Endothelial cell of umbilical vein (primary cell): ENCODE measurements around the gene TRERF1. TPM values are rescaled to one million over a fixed set of nuclear protein-coding genes. Genes with fewer than 3 reads are reported as not detected.

Experiments
- BruUV-seq: library from RNA; stranded (reverse); fragments of 400-500 nt; replicated peaks from 2 replicates; lab custom pipeline; 2021; lab: Mats Ljungman, UMichigan
- CTCF ChIA-PET: fragments of 300-600, 350-600 bp; sonication (Branson Sonifier 250); formaldehyde crosslinking; loops from one replicate; lab custom pipeline; 2021; ENCODE audit warnings: antibody characterized with exemption, inconsistent platforms; lab: Charles Lee
- POLR2A ChIA-PET: fragments of 300-600, 350-600 bp; sonication (Branson Sonifier 250); formaldehyde crosslinking; loops from one replicate; lab custom pipeline; 2021; ENCODE audit warnings: antibody characterized with exemption, inconsistent platforms; lab: Charles Lee
- DNase-seq: peaks from one replicate; pipeline ENCODE4 v3.0.0-alpha.2; 2011; ENCODE audit warnings: low read depth, low spot score
- FAIRE-seq: peaks from 2 replicates; lab custom pipeline; 2011; peaks lifted over from hg19 to GRCh38; lab: Jason Lieb, UNC
- H2AFZ ChIP-seq: 2 replicates; pipeline ENCODE4 v1.6.0; 2012; ENCODE audit warnings: low read depth, low read length, control low read depth, inconsistent platforms
- H3K27ac ChIP-seq: 2 replicates; pipeline ENCODE4 v1.5.1; 2011; ENCODE audit warnings: low read depth, mild to moderate bottlenecking, control low read depth, low read length, moderate library complexity; ENCODE audit not compliant: insufficient read depth
- H3K27me3 ChIP-seq, 2 experiments: 2 replicates each; pipeline versions ENCODE4 v1.6.0 to v1.6.1; 2011; ENCODE audit warnings: low read length in 2 of 2, mixed read lengths in 1 of 2; ENCODE audit not compliant: control insufficient read depth in 2 of 2, insufficient read depth in 2 of 2
- H3K36me3 ChIP-seq, 2 experiments: 2 replicates in 1 of 2; 3 replicates in 1 of 2; pipeline ENCODE4 v1.5.1; 2011; ENCODE audit warnings: low read length in 2 of 2, mild to moderate bottlenecking in 1 of 2, moderate library complexity in 1 of 2; ENCODE audit not compliant: control insufficient read depth in 2 of 2, insufficient read depth in 2 of 2; ENCODE audit errors: extremely low read depth in 1 of 2
- H3K4me1 ChIP-seq: 3 replicates; pipeline ENCODE4 v1.5.1; 2011; ENCODE audit warnings: mild to moderate bottlenecking, low read length; ENCODE audit not compliant: control insufficient read depth, insufficient read depth; ENCODE audit errors: extremely low read depth
- H3K4me2 ChIP-seq: 2 replicates; pipeline ENCODE4 v1.6.1; 2011; ENCODE audit warnings: low read length, control low read depth, mixed read lengths; ENCODE audit not compliant: insufficient read depth
- H3K4me3 ChIP-seq, 3 experiments: fragments of 200-600 bp in 1 of 3; sonication (generic), shearing (Covaris generic) in 1 of 3; replicated peaks in 1 of 3; 2 replicates each; pipeline ENCODE4 v1.5.1; 2011 to 2016; ENCODE audit warnings: control low read depth in 3 of 3, low read length in 3 of 3, mild to moderate bottlenecking in 2 of 3, inconsistent platforms in 1 of 3, low read depth in 1 of 3, moderate library complexity in 1 of 3; ENCODE audit not compliant: insufficient read depth in 1 of 3
- H3K79me2 ChIP-seq: 2 replicates; pipeline ENCODE4 v1.6.0; 2012; ENCODE audit warnings: low read length, inconsistent platforms; ENCODE audit not compliant: control insufficient read depth, insufficient read depth
- H3K9ac ChIP-seq: replicated peaks from 2 replicates; pipeline ENCODE3; 2011; ENCODE audit warnings: low read length, control low read depth; ENCODE audit not compliant: insufficient read depth; ENCODE audit errors: extremely low read depth
- H3K9me1 ChIP-seq: replicated peaks from 3 replicates; pipeline ENCODE4 v1.6.0; 2011; ENCODE audit warnings: mild to moderate bottlenecking, low read length; ENCODE audit not compliant: control insufficient read depth, insufficient read depth; ENCODE audit errors: extremely low read depth
- H3K9me3 ChIP-seq: replicated peaks from 2 replicates; pipeline ENCODE4 v1.5.1; 2012; ENCODE audit warnings: low read length, inconsistent platforms; ENCODE audit not compliant: control insufficient read depth, insufficient read depth
- H4K20me1 ChIP-seq: replicated peaks from 2 replicates; pipeline ENCODE3; 2011; ENCODE audit warnings: mild to moderate bottlenecking, low read length; ENCODE audit not compliant: control insufficient read depth, insufficient read depth; ENCODE audit errors: extremely low read depth
- CTCF ChIP-seq, 2 donors: IDR thresholded peaks; 1 replicate in 1 of 2; 2 replicates in 1 of 2; pipeline ENCODE4 v1.5.1; 2011; ENCODE audit warnings: low read length in 2 of 2, mild to moderate bottlenecking in 2 of 2, moderate library complexity in 2 of 2, control low read depth in 1 of 2, inconsistent platforms in 1 of 2, low read depth in 1 of 2; ENCODE audit not compliant: insufficient read depth in 1 of 2; ENCODE audit errors: extremely low read depth in 1 of 2
- FOS ChIP-seq: IDR thresholded peaks from 2 replicates; pipeline ENCODE4 v1.6.1; 2011; ENCODE audit warnings: mild to moderate bottlenecking, low read length, moderate library complexity, borderline replicate concordance; ENCODE audit not compliant: insufficient read depth
- GATA2 ChIP-seq: IDR thresholded peaks from 2 replicates; pipeline ENCODE4 v1.7.0; 2011; ENCODE audit warnings: low read depth, mild to moderate bottlenecking, moderate library complexity, mixed read lengths, low read length; ENCODE audit not compliant: insufficient read length, insufficient read depth
- MAX ChIP-seq: IDR thresholded peaks from 2 replicates; pipeline ENCODE4 v1.6.1; 2011; ENCODE audit not compliant: insufficient read depth, insufficient read length
- POLR2A ChIP-seq: IDR thresholded peaks from 2 replicates; pipeline ENCODE4 v1.6.1; 2012; ENCODE audit warnings: low read depth, mild to moderate bottlenecking, control low read depth, low read length
- POLR2AphosphoS5 ChIP-seq: IDR thresholded peaks from 2 replicates; pipeline ENCODE4 v1.6.1; 2012; ENCODE audit warnings: low read depth, mild to moderate bottlenecking, control low read depth, low read length, moderate library complexity; ENCODE audit not compliant: insufficient read depth
- dilution Hi-C: fragments of 300-500 bp; cut with MboI; formaldehyde crosslinking; loops from one replicate; pipeline ENCODE4 v1.15.0; 2019; ENCODE audit warnings: low sequenced_read_pairs; ENCODE audit not compliant: extremely low pct_ligation_motif_present
- intact Hi-C: fragments of 100-400 bp; cut with micrococcal nuclease; formaldehyde crosslinking; loops from one replicate; pipeline ENCODE4 v1.10.0; 2022
- polyA plus RNA-seq, 4 experiments: library from polyadenylated mRNA; depleted of rRNA in 3 of 4; stranded (reverse) in 3 of 4; unstranded in 1 of 4; fragments of >200 nt; gene quantifications; 2 replicates each; pipeline versions ENCODE4 v1.2.1 to v1.2.3, GENCODE V29; 2011 to 2012; ENCODE audit warnings: missing spikeins in 1 of 4
- total RNA-seq: library from RNA; stranded (reverse); gene quantifications from 2 replicates; pipeline ENCODE4 v1.2.3, GENCODE V29; 2021

Gene TRERF1
- total and polyA plus RNA-seq, 2 donors (not counting 3 experiments of a cell fraction or from before 2014, with no cell fraction given): 0.73 to 5.5 TPM

GRCh38 chr6:42204768-42205282 is 246.9 kb downstream of the TRERF1 start:
- no peak overlapping the region for H3K4me2 ChIP-seq
- H3K9me3 ChIP-seq: no peaks in the 10 kb centered on the region
- intact Hi-C loops: no loop called here
- TF ChIP-seq POLR2A: no peak
- no peak for TF ChIP-seq GATA2
- TF ChIP-seq CTCF (IDR thresholded peaks at IDR 0.05; ENCODE audit: extremely low read depth in 1 of 2, insufficient read depth in 1 of 2, low read depth in 1 of 2, low read length in 2 of 2): no peak
- no peak for TF ChIP-seq MAX
- TF ChIP-seq FOS: no peak
- no peak for TF ChIP-seq POLR2AphosphoS5
- H4K20me1 ChIP-seq: no peaks in the 10 kb centered on the region
- ChIA-PET CTCF (interaction anchor here (0.7 to 4.7 kb wide), 2 partner anchors 10 to 29 kb away, joined by 4 to 22 read pairs; no protein-coding TSS in a partner anchor), POLR2A (no interaction called here)
- no peak overlapping the region for H3K4me3 ChIP-seq
- no peak overlapping the region for H3K9ac ChIP-seq
- no peak overlapping the region for H3K27ac ChIP-seq
- peaks cover 12 to 13% of the 10 kb centered on the region in 2 experiments for H3K36me3 ChIP-seq
- H3K9me1 ChIP-seq: no peaks in the 10 kb centered on the region
- dilution Hi-C loops: no loop called here
- no peak for DNase-seq
- peak; percentile 33 for FAIRE-seq
- no peaks in the 10 kb centered on the region for H3K79me2 ChIP-seq
- H3K4me1 ChIP-seq: peaks cover 1% of the 10 kb centered on the region
- H3K27me3 ChIP-seq: no peaks in the 10 kb centered on the region
- no peak overlapping the region for H2AFZ ChIP-seq
- no TSS peak for BruUV-seq
